ENCODE measurements around the gene GRK6. TPM values are rescaled to one million over a fixed set of nuclear protein-coding genes. Genes with fewer than 3 reads are reported as not detected.
A peak's percentile ranks its signal among the peaks of the same experiment; 100 is the strongest.

GRK6 gene
- total RNA-seq, 2 experiments from 2014 or later = 186 to 192 TPM

DNA sequence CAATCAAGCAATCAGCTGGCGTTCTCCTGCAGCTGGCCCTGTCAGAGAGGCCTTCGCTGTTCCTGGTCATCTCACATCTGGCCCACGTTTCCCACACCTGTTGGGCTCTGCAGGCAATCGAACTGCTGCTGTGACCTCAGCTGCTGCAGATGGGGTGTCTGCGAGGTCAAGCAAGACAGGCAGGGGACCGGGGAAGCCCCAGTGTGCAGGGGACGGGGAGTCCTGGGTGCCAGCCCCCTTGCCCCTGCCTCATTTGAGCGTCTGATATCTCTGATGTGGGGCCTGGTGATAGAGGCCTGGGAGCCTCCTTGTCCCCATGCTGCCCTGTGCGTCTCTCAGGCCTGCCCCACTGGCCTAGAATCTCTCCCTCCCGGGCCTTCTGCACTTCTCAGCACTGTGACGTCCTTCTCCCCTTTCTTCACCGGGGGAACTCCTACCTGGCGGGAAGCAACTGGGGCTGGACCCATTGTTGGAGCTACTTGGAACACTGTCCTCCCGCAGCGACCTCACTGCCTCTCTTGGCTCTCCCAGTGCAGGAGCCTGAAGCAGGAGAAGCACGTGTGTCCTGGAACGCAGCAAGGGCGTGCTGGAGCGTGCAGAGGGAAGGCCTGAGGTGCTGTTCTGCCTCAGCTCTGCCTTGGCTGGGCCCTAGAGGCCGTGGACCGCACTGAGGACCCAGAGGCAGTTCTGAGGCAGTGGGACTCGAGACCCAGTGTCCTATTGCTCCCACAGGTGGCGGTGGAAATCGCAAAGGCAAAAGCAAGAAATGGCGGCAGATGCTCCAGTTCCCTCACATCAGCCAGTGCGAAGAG lies 3.9 kb downstream of the GRK6 start:
- H3K9me3 ChIP-seq (ENCODE audit: control insufficient read depth in 1 of 2, insufficient read depth in 1 of 2, low read length in 2 of 2) = no peaks in the 10 kb centered on the region
- TF ChIP-seq, protein P1, sequence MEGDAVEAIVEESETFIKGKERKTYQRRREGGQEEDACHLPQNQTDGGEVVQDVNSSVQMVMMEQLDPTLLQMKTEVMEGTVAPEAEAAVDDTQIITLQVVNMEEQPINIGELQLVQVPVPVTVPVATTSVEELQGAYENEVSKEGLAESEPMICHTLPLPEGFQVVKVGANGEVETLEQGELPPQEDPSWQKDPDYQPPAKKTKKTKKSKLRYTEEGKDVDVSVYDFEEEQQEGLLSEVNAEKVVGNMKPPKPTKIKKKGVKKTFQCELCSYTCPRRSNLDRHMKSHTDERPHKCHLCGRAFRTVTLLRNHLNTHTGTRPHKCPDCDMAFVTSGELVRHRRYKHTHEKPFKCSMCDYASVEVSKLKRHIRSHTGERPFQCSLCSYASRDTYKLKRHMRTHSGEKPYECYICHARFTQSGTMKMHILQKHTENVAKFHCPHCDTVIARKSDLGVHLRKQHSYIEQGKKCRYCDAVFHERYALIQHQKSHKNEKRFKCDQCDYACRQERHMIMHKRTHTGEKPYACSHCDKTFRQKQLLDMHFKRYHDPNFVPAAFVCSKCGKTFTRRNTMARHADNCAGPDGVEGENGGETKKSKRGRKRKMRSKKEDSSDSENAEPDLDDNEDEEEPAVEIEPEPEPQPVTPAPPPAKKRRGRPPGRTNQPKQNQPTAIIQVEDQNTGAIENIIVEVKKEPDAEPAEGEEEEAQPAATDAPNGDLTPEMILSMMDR (IDR thresholded peaks at IDR 0.05) = no peak
- peaks cover 68% of the 10 kb centered on the region for H3K36me3 ChIP-seq (ENCODE audit: insufficient read depth, low read length)
- Mint-ChIP-seq H3K9me3 (no peaks in the 10 kb centered on the region), H3K27ac (peak overlapping the region; percentile 96), H3K4me3 (peak overlapping the region; percentile 95), H3K4me1 (ENCODE audit: low read depth) (peaks cover 71% of the 10 kb centered on the region), H3K36me3 (ENCODE audit: low read depth) (peaks cover 79% of the 10 kb centered on the region), H3K27me3 (no peaks in the 10 kb centered on the region)
- peaks cover 92% of the 10 kb centered on the region for H3K4me1 ChIP-seq (ENCODE audit: insufficient read depth, low read length)
- no peaks in the 10 kb centered on the region for H3K27me3 ChIP-seq (ENCODE audit: control insufficient read depth in 1 of 2, insufficient read depth in 2 of 2, low read length in 2 of 2)
- peak overlapping the region; percentile 87 to 92 for H3K27ac ChIP-seq (ENCODE audit: low read depth in 1 of 2, low read length in 2 of 2)
- intact Hi-C loops (cut with DNase I, micrococcal nuclease) = loop anchor here in 1 of 2 experiments (2.0 kb wide), 1 partner anchor 14 kb away; no protein-coding TSS in a partner anchor
- ATAC-seq (ENCODE audit: poor library complexity) (no peak), DNase-seq (peak in 3 of 14 experiments; percentile 33 to 47 (median 38))
- peak overlapping the region; percentile 65 for H3K4me3 ChIP-seq (ENCODE audit: low read length)
- CTCF ChIA-PET = interaction anchor here (1.0 to 9.3 kb wide), 7 partner anchors 9 to 27 kb away, joined by 3 to 82 read pairs (median 5); no protein-coding TSS in a partner anchor
- POLR2A ChIA-PET = interaction anchor here (1.1 to 12.6 kb wide), 6 partner anchors 13 to 120 kb away, joined by 3 to 661 read pairs (median 106); partner anchors contain the start of genes F12, LMAN2 and PRR7

DNA sequence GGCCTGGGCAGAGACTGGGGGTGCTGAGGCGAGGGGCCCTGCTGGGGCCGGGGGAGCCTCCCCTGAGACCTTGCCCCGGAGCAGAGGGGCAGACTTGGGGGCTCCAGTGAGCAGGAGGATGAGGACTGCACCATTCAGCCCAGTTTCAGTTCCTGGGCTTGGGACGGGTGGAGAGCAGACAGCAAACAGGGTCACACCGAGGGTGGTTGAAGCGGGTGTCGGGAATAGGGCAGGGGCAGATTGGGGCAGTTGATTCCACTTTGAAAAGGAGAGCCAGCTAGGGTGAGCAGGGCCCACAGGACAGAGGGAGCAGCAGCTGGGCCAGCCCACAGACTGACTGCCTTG lies 4.5 kb downstream of the GRK6 start:
- Histone ChIP-seq H3K4me1 (ENCODE audit: insufficient read depth, low read length) (peaks cover 92% of the 10 kb centered on the region), H3K27me3 (ENCODE audit: control insufficient read depth in 1 of 2, insufficient read depth in 2 of 2, low read length in 2 of 2) (no peaks in the 10 kb centered on the region), H3K27ac (ENCODE audit: low read depth in 1 of 2, low read length in 2 of 2) (peak overlapping the region; percentile 87 to 92), H3K4me3 (ENCODE audit: low read length) (peak overlapping the region; percentile 65), H3K9me3 (ENCODE audit: control insufficient read depth in 1 of 2, insufficient read depth in 1 of 2, low read length in 2 of 2) (no peaks in the 10 kb centered on the region), H3K36me3 (ENCODE audit: insufficient read depth, low read length) (peaks cover 74% of the 10 kb centered on the region)
- Mint-ChIP-seq H3K36me3 (ENCODE audit: low read depth) (peaks cover 85% of the 10 kb centered on the region), H3K27me3 (no peaks in the 10 kb centered on the region), H3K27ac (peak overlapping the region; percentile 96), H3K9me3 (no peaks in the 10 kb centered on the region), H3K4me3 (peak overlapping the region; percentile 95), H3K4me1 (ENCODE audit: low read depth) (peaks cover 65% of the 10 kb centered on the region)
- DNase-seq (peak in 3 of 14 experiments; percentile 33 to 41 (median 39)), ATAC-seq (ENCODE audit: poor library complexity) (no peak)
- CTCF ChIA-PET = interaction anchor here (1.2 to 9.3 kb wide), 6 partner anchors 9 to 28 kb away, joined by 4 to 82 read pairs (median 8); no protein-coding TSS in a partner anchor
- TF ChIP-seq, protein P1 (IDR thresholded peaks at IDR 0.05) = no peak
- intact Hi-C loops (cut with DNase I, micrococcal nuclease) = loop anchor here in 1 of 2 experiments (2.0 kb wide), 1 partner anchor 14 kb away; no protein-coding TSS in a partner anchor
- POLR2A ChIA-PET = interaction anchor here (1.2 to 12.6 kb wide), 9 partner anchors 9 to 121 kb away, joined by 3 to 661 read pairs (median 5); partner anchors contain the start of genes F12 and PRR7

DNA sequence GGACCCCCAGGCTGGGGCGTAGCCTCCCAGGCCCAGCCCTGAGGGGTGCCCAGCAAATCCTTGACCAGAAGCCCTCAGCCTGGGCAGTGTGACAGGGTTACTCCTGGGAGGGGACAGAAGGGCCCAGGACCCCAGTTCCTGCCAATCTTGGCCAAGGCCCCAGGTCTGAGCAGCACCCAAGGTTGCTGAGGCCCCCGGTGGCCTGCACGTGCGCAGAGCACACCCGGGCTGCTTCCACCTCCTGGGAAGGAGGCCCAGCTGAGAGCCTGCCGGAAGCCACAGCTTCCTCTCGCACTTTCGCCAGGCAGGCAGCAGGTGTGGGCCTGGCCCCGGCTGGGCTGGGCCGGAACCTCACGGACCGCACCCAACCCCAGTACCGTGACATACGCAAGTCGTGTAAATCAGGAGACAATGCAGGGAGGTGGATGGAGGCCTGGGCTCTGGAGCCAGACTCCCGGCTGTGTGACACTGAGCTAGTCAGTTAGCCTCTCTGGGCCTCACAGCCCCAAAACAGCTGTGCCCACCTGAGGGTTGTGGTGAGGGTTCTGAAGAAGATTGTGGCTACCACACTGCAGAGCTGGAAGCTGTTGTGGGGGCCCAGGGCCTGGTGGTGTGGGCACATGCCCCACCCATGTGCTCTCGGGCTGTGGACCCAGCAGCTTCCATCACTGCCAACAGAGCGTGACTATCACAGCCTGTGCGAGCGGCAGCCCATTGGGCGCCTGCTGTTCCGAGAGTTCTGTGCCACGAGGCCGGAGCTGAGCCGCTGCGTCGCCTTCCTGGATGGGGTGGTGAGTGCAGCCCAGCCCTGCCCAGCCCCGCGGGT lies 5.1 kb downstream of the GRK6 start:
- CTCF ChIA-PET = interaction anchor here (0.6 to 9.3 kb wide), 9 partner anchors 8 to 122 kb away, joined by 3 to 82 read pairs (median 5); partner anchors contain the start of gene PRR7
- Histone ChIP-seq H3K4me3 (ENCODE audit: low read length) (peak overlapping the region; percentile 65), H3K27me3 (ENCODE audit: control insufficient read depth in 1 of 2, insufficient read depth in 2 of 2, low read length in 2 of 2) (no peaks in the 10 kb centered on the region), H3K27ac (ENCODE audit: low read depth in 1 of 2, low read length in 2 of 2) (peak overlapping the region; percentile 87 to 92), H3K4me1 (ENCODE audit: insufficient read depth, low read length) (peaks cover 96% of the 10 kb centered on the region), H3K36me3 (ENCODE audit: insufficient read depth, low read length) (peaks cover 80% of the 10 kb centered on the region), H3K9me3 (ENCODE audit: control insufficient read depth in 1 of 2, insufficient read depth in 1 of 2, low read length in 2 of 2) (no peaks in the 10 kb centered on the region)
- peaks cover 62% of the 10 kb centered on the region for H3K4me1 Mint-ChIP-seq (ENCODE audit: low read depth)
- peaks cover 82% of the 10 kb centered on the region for H3K36me3 Mint-ChIP-seq (ENCODE audit: low read depth)
- DNase-seq (peak in 12 of 14 experiments; percentile 45 to 93 (median 70)), ATAC-seq (ENCODE audit: poor library complexity) (peak; percentile 43)
- peak overlapping the region; percentile 96 for H3K27ac Mint-ChIP-seq
- intact Hi-C loops (cut with DNase I, micrococcal nuclease) = loop anchor here in 1 of 2 experiments (2.0 kb wide), 1 partner anchor 13 kb away; no protein-coding TSS in a partner anchor
- TF ChIP-seq, protein P1 (IDR thresholded peaks at IDR 0.05) = no peak
- H3K4me3 Mint-ChIP-seq = peak overlapping the region; percentile 95
- no peaks in the 10 kb centered on the region for H3K9me3 Mint-ChIP-seq
- POLR2A ChIA-PET = interaction anchor here (1.2 to 12.6 kb wide), 10 partner anchors 9 to 122 kb away, joined by 3 to 661 read pairs (median 5); partner anchors contain the start of genes F12, LMAN2 and PRR7
- H3K27me3 Mint-ChIP-seq = no peaks in the 10 kb centered on the region

Data from CD4-positive, alpha-beta T cell (primary cell).